Stimulated activated CD8-positive, alpha-beta memory T cell treated with anti-CD3 and anti-CD28 coated beads, Interleukin-15, amount 100 ng/mL, for 48 hours (primary cell): ENCODE data around the gene PRR30.
"Not testable (repeated sequence)": the region's sequence is repeated elsewhere in the genome, so short reads cannot be mapped to it uniquely, and the experiment has no call there.

ENCODE experiments used
- DNase-seq, 2 donors: peaks; one replicate each; pipeline ENCODE4 v3.0.0-alpha.2; 2020; ENCODE audit warnings: low read depth in 2 of 2

The PRR30 gene

GRCh38 chr2:27139310-27139709 lies at the start of gene PRR30:
PRR30 (minus strand) TSS chr2:27139410; CDS start chr2:27138329, 1,081 bp downstream.
- DNase-seq: no peak

GRCh38 chr2:27186613-27187345 lies 47.6 kb upstream of the PRR30 start:
- no peak for DNase-seq

DNA sequence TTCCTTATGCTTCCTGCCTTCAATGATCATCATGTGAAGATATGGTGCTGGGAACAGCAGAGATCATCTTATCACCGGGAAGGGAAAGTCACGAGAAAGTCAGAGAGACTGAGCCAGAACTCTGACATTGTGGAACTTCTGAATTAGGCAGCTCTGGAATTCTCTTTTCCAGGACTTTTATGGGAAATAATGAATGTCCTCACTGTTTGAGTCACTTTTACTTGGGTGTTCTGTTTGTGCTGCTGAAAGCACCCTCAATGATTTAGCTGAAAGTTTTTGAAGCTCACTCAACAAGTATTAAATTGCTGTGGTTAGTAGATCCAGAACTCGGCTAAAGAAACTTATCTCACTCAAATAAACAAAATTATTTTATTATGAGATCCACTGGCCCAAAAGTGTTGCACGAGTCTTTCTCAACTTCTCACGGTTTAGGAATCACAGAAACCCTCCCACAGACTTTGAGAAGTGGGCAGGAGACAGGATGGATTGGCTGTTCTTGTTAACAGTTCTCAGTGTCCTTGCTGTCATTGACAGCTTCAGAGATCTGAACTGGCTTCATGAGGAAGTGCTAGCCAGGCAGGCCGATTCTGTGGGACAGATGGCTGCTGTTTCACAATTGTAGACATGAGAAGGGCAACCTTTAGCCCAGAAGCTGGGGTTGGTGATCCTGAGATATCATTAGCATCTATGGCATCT lies 46.3 kb upstream of the PRR30 start:
- no peak for DNase-seq

DNA sequence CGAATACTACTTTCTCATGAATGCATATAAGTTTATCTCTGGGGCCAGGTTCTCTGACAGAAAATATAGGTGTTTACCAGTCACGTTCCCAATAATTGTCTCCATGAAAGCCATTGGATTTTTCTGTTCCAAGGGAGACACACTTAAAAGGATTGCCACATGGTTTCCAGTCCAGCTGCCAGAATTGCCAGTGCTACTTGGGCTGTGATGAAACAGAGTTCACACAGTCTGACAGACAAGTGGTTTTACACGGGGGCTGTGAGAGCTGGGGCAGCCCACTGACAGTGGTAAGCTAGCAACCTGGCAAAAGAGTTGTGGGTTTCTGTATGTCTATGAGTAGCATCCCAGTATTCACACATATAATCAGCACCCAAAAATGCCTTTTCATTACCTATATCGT lies 44.9 kb upstream of the PRR30 start:
- no peak for DNase-seq

DNA sequence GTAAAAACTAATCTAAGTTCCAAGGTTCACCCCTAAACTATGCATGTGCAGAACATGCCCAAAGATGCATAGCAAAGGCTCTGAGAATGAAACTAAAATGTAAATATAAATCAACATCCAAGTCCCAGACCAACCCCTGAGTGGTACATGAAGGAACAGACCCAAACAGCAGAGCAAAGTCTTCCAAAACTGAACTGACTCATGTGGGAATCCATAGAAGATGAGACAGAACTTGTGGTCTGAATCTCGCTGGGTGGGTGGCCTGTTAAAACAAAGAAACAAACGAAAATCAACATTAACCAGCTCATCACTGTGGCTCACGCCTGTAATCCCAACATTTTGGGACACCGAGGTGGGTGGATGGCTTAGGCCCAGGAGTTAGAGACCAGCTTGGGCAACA lies 43.1 kb upstream of the PRR30 start:
- no peak for DNase-seq

GRCh38 chr2:27179344-27180000 lies 40.3 kb upstream of the PRR30 start:
- DNase-seq: no peak

DNA sequence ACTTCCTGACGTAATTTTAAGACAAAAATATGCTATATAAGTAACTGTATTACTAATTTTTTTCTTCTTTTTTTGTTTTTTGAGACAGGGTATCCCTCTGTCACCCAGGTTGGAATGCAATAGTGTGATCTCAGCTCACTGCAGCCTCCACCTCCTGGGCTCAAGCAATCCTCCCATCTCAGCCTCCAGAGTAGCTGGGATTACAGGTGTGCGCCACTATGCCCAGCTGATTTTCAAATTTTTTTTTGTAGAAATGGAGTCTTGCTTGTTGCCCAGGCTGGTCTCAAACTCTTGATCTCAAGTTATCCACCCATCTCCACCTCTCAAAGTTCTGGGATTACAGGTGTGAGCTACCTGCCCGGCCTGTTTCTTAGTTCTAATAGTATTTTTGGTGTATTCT lies 39.3 kb upstream of the PRR30 start:
- no peak for DNase-seq

DNA sequence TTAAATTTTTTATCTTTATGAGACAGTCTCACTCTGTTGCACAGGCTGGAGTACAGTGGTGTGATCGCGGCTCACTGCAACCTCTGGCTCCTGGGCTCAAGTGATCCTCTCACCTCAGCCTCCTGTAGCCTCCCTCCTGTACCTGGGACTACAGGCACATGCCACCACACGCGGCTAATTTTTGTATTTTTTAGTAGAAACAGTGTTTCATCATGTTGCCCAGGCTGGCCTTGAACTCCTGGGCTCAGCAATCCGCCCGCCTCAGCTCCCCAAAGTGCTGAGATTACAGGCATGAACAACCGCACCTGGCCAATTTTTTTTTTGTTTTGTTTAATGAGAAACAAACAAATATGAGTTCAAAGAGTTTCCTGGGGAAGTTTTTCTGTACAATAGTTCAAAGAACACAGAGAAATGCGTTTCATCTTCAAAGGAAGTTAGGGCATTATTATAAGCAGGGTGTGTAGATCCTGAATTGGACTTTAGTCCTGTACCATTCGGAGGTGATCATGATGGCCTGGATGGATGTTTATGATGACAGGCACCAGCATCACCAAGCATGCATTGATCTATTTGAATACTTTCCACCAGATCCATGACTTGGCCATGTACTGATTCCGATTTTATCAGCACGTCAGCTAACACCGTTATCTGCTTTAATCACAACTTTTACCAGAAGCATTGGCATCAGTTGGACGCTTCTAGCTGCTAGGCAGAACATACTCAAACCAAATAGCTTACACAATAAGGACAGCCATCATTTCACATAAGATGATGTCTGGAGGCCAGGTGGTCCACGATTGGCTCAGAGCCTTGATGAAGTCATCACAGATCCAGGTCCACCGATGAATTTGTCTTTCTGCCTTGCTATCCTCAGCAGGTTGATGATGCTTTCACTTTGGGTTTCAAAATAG lies 38.5 kb upstream of the PRR30 start:
- DNase-seq: no peak

DNA sequence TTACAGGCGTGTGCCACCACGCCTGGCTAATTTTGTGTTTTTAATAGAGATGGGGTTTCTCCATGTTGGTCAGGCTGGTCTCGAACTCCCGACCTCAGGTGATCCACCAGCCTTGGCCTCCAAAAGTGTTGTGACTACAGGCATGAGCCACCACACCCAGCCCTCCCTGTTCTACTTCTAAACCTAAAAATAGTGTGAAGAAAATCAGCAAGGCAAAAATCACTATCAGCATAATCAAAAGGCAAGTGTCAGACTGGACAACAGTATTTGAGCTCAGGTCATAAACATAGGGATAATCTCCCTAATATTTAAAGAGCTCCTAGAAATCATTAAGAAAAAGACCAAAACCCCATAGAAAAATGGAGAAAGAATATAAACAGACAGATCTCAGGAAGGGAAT lies 36.6 kb upstream of the PRR30 start:
- not testable (repeated sequence) for DNase-seq

GRCh38 chr2:27175330-27175729 lies 36.1 kb upstream of the PRR30 start:
- no peak for DNase-seq

- DNase-seq: no peak
Measured at GRCh38 chr2:27174638-27175037, 35.4 kb upstream of the PRR30 start.

DNA sequence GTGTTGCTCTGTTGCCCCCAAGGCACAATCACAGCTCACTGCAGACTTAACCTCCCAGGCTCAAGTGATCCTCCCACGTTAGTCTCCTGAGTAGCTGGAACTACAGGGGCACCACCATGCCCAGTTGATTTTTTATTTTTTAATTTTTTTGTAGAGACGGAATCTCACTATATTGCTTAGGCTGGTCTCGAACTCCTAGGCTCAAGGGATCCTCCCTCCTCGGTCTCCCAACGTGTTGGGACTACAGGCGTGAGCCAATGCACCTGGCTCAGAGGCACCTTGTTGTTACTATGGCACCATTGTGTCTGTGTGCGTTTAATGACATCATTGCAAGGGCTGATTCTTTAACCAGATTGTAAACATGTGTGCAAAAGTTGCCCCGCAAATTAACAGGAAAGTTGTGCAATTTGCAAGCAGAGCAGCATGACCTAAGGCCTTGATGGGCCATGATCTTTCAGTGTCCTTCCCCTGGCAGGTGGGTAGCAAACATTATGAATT lies 32.2 kb upstream of the PRR30 start:
- no peak for DNase-seq

GRCh38 chr2:27170581-27171337 lies 31.5 kb upstream of the PRR30 start:
- DNase-seq: no peak

DNA sequence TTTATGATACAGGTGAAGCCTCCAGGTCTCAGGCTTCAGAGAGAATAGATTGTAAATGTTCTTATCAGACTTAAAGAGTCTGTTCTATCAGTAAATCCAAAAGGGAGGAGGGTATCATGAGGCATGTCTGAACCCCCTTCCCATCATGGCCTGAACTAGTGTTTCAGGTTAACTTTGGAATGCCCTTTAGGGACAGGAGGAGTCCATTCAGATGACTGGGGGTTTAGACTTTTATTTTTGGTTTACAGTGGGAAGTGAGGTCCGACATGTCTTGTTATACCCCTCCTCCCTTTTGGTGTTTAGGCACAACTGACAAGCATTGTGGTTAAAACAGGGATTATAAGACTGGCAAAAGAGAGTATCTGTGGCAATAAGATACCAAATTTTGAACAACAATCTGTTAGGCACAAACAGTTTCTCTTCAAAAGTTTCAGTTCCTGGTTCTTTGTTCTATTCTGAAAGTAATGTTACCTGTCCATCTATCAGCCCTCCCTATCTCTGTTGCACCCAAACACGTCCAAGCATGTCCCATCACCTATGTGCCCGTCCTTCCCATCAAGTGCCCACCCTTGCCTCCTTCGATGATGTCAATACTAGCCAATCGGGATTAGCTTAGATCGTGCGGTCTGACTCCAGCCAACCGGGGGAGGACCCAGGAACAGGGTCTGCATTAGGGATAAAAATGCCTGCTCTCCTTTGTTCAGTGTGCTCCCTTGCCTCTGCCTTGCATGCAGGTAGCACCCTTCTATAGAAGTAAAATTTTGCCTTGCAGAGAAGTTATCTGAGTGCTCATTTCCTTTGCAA lies 26.0 kb upstream of the PRR30 start:
- DNase-seq: no peak

DNA sequence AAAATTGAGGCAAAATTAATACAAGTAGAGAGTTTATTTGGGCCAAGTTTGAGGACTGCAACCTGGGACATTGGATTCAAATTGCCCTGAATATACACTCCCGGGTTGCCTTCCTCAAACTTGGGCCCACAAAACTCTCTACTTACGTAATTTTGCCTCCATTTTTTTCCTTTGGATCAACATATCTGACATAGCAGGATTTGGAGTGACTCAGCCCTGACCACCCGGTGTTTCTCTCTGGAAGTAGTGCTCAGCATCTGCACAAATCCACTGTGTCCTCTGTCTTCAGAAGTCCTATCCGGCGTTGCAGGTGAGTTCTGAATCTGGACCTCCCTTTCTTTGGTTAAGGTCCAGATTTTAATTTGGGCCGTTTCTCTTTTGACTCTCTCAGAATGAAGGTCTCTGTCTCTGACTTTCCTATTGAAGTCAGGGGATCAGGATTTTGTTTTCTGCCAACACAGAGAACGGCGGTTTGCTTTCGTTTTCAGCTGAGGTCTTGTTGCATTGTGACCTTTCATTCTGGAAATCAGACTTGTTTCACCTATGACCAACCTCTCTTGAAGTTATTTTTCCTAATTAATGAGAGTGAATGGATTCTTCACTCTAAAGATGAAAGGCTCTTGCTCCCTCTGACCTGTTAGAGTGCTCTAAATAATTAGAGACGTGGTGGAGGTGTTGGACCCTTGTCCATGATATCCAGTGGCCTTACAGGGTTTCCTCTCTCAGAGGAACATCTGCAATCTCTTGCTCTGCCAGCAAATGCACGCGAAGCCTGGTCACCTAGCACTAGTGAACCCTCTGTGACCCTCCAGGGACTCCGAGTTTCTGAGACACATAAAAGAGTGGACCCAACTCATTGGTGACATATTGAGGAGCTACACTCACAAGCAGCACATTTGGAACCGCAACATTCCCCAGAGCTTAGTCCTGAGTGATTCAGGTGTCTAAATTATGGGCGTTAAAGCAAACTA lies 23.2 kb upstream of the PRR30 start:
- DNase-seq: no peak

GRCh38 chr2:27160191-27160590 lies 21.0 kb upstream of the PRR30 start:
- DNase-seq: no peak

- DNase-seq: no peak
Measured at GRCh38 chr2:27159271-27159670, 20.1 kb upstream of the PRR30 start.

GRCh38 chr2:27158468-27158867 lies 19.3 kb upstream of the PRR30 start:
- DNase-seq: no peak

- no peak for DNase-seq
Measured at GRCh38 chr2:27155069-27155520, 15.9 kb upstream of the PRR30 start.
